Ascending aorta (tissue), 2 donors: ENCODE data around the gene PRUNE2. TPM values are rescaled to one million over a fixed set of nuclear protein-coding genes. Genes with fewer than 3 reads are reported as not detected.

Experiments used
- DNase-seq, 2 donors: peaks; one replicate each; pipeline ENCODE4 v3.0.0-alpha.2; 2019; ENCODE audit warnings: low spot score in 2 of 2
- H3K27ac ChIP-seq, 2 donors: fragments of 200-600 bp; sonication (generic); one replicate each; pipeline ENCODE4 v1.5.1; 2016 to 2017; ENCODE audit warnings: mild to moderate bottlenecking in 1 of 2
- H3K27me3 ChIP-seq: fragments of 200-600 bp; sonication (generic); one replicate; pipeline ENCODE4 v1.5.1; 2017
- H3K36me3 ChIP-seq, 2 donors: fragments of 200-600 bp; sonication (generic); one replicate each; pipeline ENCODE4 v1.5.1; 2016
- H3K4me1 ChIP-seq, 2 donors: fragments of 200-600 bp; sonication (generic); one replicate each; pipeline ENCODE4 v1.5.1; 2016 to 2017; ENCODE audit warnings: mild to moderate bottlenecking in 1 of 2
- H3K4me3 ChIP-seq, 2 donors: fragments of 200-600 bp; sonication (generic); one replicate each; pipeline ENCODE4 v1.5.1; 2016 to 2017; ENCODE audit warnings: mild to moderate bottlenecking in 1 of 2
- H3K9me3 ChIP-seq, 2 donors: fragments of 200-600 bp; sonication (generic); one replicate each; pipeline ENCODE4 v1.5.1; 2016
- CTCF ChIP-seq, 3 experiments: fragments of 200-600 bp in 2 of 3; fragments of 450-650 bp in 1 of 3; sonication (generic) in 2 of 3; IDR thresholded peaks; one replicate each; pipeline ENCODE4 v1.5.1; 2016 to 2019; ENCODE audit warnings: antibody characterized with exemption in 3 of 3, mild to moderate bottlenecking in 1 of 3, moderate library complexity in 1 of 3
- intact Hi-C: fragments of 100-400 bp; cut with DNase I; formaldehyde crosslinking; loops from one replicate; pipeline ENCODE4 v1.15.1; 2023
- total RNA-seq: library from RNA; depleted of rRNA; stranded (reverse); fragments of >200 nt; gene quantifications from one replicate; pipeline ENCODE4 v1.1.0, GENCODE V29; 2016

Gene PRUNE2
- total RNA-seq, 1 donor from 2014 or later: 200 TPM

GRCh38 chr9:76657265-76657664, 248.6 kb downstream of the PRUNE2 start:
- peaks cover 0 to 2% of the 10 kb centered on the region in 2 donors for H3K36me3 ChIP-seq
- H3K4me1 ChIP-seq: peaks cover 0 to 38% of the 10 kb centered on the region in 2 donors
- H3K9me3 ChIP-seq: no peaks in the 10 kb centered on the region
- peak overlapping the region; percentile 44 to 52 for H3K27ac ChIP-seq
- DNase-seq: no peak
- no peaks in the 10 kb centered on the region for H3K27me3 ChIP-seq
- intact Hi-C loops: loop anchor here (10.0 kb wide), 3 partner anchors 158 to 1422 kb away; partner anchors contain the start of gene PRUNE2
- H3K4me3 ChIP-seq: no peak overlapping the region
- no peak for TF ChIP-seq CTCF (IDR thresholded peaks at IDR 0.05)

- intact Hi-C loops: loop anchor here (10.0 kb wide), 3 partner anchors 159 to 1421 kb away; partner anchors contain the start of gene PRUNE2
- H3K4me1 ChIP-seq: peaks cover 0 to 45% of the 10 kb centered on the region in 2 donors
- peaks cover 0 to 6% of the 10 kb centered on the region in 2 donors for H3K36me3 ChIP-seq
- no peak overlapping the region for H3K4me3 ChIP-seq
- H3K27me3 ChIP-seq: no peaks in the 10 kb centered on the region
- DNase-seq: no peak
- peak overlapping the region; percentile 44 to 52 for H3K27ac ChIP-seq
- no peaks in the 10 kb centered on the region for H3K9me3 ChIP-seq
- no peak for TF ChIP-seq CTCF (IDR thresholded peaks at IDR 0.05)
These were observed 249.9 kb downstream of the PRUNE2 start for GRCh38 chr9:76655971-76656370.

GRCh38 chr9:76655121-76655541, 250.8 kb downstream of the PRUNE2 start:
- H3K27ac ChIP-seq: peak overlapping the region in 1 of 2 donors; percentile 74
- H3K4me3 ChIP-seq: no peak overlapping the region
- no peak for TF ChIP-seq CTCF (IDR thresholded peaks at IDR 0.05)
- no peaks in the 10 kb centered on the region for H3K9me3 ChIP-seq
- no peak for DNase-seq
- peaks cover 0 to 51% of the 10 kb centered on the region in 2 donors for H3K4me1 ChIP-seq
- H3K27me3 ChIP-seq: no peaks in the 10 kb centered on the region
- H3K36me3 ChIP-seq: peaks cover 0 to 6% of the 10 kb centered on the region in 2 donors
- intact Hi-C loops: loop anchor here (10.0 kb wide), 3 partner anchors 160 to 1420 kb away; partner anchors contain the start of gene PRUNE2

- intact Hi-C loops: loop anchor here (10.0 kb wide), 3 partner anchors 160 to 1420 kb away; partner anchors contain the start of gene PRUNE2
- peaks cover 0 to 6% of the 10 kb centered on the region in 2 donors for H3K36me3 ChIP-seq
- peaks cover 0 to 51% of the 10 kb centered on the region in 2 donors for H3K4me1 ChIP-seq
- no peaks in the 10 kb centered on the region for H3K27me3 ChIP-seq
- no peaks in the 10 kb centered on the region for H3K9me3 ChIP-seq
- TF ChIP-seq CTCF (IDR thresholded peaks at IDR 0.05): no peak
- H3K4me3 ChIP-seq: no peak overlapping the region
- no peak for DNase-seq
- H3K27ac ChIP-seq: peak overlapping the region; percentile 62 to 74
These were observed 251.3 kb downstream of the PRUNE2 start for GRCh38 chr9:76654575-76654974.

- intact Hi-C loops: loop anchor here (10.0 kb wide), 3 partner anchors 161 to 1419 kb away; partner anchors contain the start of gene PRUNE2
- Histone ChIP-seq H3K27ac (peak overlapping the region; percentile 62 to 74), H3K36me3 (peaks cover 0 to 8% of the 10 kb centered on the region in 2 donors), H3K4me3 (no peak overlapping the region), H3K9me3 (no peaks in the 10 kb centered on the region), H3K27me3 (no peaks in the 10 kb centered on the region), H3K4me1 (peaks cover 0 to 51% of the 10 kb centered on the region in 2 donors)
- no peak for DNase-seq
- no peak for TF ChIP-seq CTCF (IDR thresholded peaks at IDR 0.05)
These were observed 251.9 kb downstream of the PRUNE2 start for GRCh38 chr9:76654051-76654461.
